Stimulated activated memory B cell treated with anti-CD40 and anti-IgM and Interleukin-4, amounts not matched to agents 10 μg/mL and 1 μg/mL and 100 μg/mL, for 72 hours (primary cell): ENCODE data around the gene SRSF5.

ENCODE experiments used
- ATAC-seq: fragments of 150-1000 bp; cut with Tn5 transposase; 2 replicates; pipeline ENCODE4 v1.10.0; 2021
- H3K27ac Mint-ChIP-seq: one replicate; pipeline ENCODE4 v1.8.0; 2022; ENCODE audit warnings: mild to moderate bottlenecking, mixed read lengths
- H3K27me3 Mint-ChIP-seq: one replicate; pipeline ENCODE4 v1.8.0; 2022; ENCODE audit warnings: mixed read lengths
- H3K36me3 Mint-ChIP-seq: one replicate; pipeline ENCODE4 v1.8.0; 2022; ENCODE audit warnings: mixed read lengths
- H3K4me1 Mint-ChIP-seq: one replicate; pipeline ENCODE4 v1.8.0; 2022; ENCODE audit warnings: mixed read lengths
- H3K4me3 Mint-ChIP-seq: one replicate; pipeline ENCODE4 v1.8.0; 2022; ENCODE audit warnings: mild to moderate bottlenecking, moderate library complexity, mixed read lengths
- H3K9me3 Mint-ChIP-seq: one replicate; pipeline ENCODE4 v1.8.0; 2022; ENCODE audit warnings: mixed read lengths

The SRSF5 gene

DNA sequence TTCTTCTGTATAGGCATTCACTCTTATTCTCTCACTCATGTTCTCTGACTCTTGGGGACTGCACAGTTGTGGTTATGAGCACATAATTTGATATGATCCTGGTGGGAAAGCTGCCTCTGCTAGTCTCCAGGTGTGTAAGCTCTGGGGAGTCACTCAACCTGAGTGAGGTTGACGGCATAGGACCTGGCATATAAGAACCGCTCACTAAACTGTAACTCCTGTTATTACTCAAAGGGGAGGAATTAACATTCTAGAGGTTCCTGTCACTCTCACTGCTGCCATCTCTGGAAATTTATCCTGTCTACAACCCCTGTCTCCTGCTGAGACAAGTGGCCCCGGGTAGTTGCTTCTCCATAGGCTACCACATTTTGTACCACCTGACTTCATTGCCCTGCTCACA, 14.0 kb downstream of the SRSF5 start:
- Mint-ChIP-seq H3K36me3 (peaks cover 49% of the 10 kb centered on the region), H3K4me1 (peaks cover 14% of the 10 kb centered on the region), H3K9me3 (no peaks in the 10 kb centered on the region), H3K27me3 (no peaks in the 10 kb centered on the region), H3K4me3 (no peak overlapping the region), H3K27ac (no peak overlapping the region)
- no peak for ATAC-seq

GRCh38 chr14:69784942-69785341, 18.0 kb downstream of the SRSF5 start:
- no peaks in the 10 kb centered on the region for H3K4me1 Mint-ChIP-seq
- no peak overlapping the region for H3K4me3 Mint-ChIP-seq
- H3K27me3 Mint-ChIP-seq: no peaks in the 10 kb centered on the region
- no peaks in the 10 kb centered on the region for H3K9me3 Mint-ChIP-seq
- ATAC-seq: no peak
- H3K36me3 Mint-ChIP-seq: peaks cover 33% of the 10 kb centered on the region
- no peak overlapping the region for H3K27ac Mint-ChIP-seq

- Mint-ChIP-seq H3K27ac (no peak overlapping the region), H3K4me1 (no peaks in the 10 kb centered on the region), H3K36me3 (peaks cover 23% of the 10 kb centered on the region), H3K27me3 (no peaks in the 10 kb centered on the region), H3K4me3 (no peak overlapping the region), H3K9me3 (no peaks in the 10 kb centered on the region)
- ATAC-seq: no peak
Measured at GRCh38 chr14:69786603-69787002, 19.7 kb downstream of the SRSF5 start.

DNA sequence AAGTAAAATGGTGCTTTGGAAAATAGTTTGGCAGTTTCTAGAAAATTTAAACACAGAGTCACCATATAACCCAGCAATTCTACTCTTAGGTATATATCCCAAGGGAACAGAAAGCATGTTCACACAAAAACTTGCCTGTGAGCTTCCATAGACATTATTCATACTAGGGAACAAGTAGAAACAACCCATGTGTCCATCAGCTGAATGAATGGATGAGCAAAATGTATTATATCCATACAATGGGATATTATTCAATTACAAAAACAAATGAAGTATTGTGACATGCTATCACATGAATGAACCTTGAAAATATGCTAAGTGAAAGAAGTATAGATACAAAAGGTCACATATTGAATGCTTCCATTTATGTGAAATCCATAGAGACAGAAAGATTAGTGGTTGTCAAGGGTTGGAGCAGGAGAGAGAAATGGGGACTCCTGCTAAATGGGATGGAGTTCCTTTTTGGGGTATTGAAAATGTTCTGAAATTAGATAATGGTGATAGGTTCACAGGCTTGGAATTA, 22.2 kb downstream of the SRSF5 start:
- no peaks in the 10 kb centered on the region for H3K4me1 Mint-ChIP-seq
- no peaks in the 10 kb centered on the region for H3K27me3 Mint-ChIP-seq
- ATAC-seq: no peak
- no peaks in the 10 kb centered on the region for H3K9me3 Mint-ChIP-seq
- H3K27ac Mint-ChIP-seq: no peak overlapping the region
- no peak overlapping the region for H3K4me3 Mint-ChIP-seq
- peaks cover 20% of the 10 kb centered on the region for H3K36me3 Mint-ChIP-seq

DNA sequence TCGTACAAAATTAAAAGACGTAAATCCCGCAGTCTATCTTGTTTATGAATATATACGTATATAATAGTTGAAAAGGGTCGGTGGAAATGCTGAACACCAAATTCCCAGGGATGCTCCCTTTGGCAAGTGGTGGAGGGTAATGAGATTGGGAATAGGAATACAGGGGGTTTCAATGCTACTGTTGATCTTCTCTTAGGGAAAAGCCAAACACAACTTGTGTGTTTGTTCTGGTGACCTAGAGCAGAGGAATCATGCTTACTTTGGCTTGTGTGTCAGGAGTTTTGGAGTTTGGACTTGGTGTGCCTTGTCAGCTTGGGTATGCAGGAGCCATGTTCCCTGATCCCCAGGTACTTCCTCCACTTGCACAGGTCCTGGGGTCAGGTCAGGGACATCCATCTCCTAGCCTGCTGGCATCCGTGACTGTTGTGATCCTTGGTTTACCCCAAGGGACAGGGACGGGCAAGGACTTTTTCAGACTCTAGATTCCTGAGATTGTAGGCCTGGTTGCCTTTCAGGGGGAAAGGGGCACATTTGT, 26.0 kb downstream of the SRSF5 start:
- no peaks in the 10 kb centered on the region for H3K9me3 Mint-ChIP-seq
- H3K27ac Mint-ChIP-seq: no peak overlapping the region
- no peak for ATAC-seq
- no peak overlapping the region for H3K4me3 Mint-ChIP-seq
- no peaks in the 10 kb centered on the region for H3K27me3 Mint-ChIP-seq
- no peaks in the 10 kb centered on the region for H3K4me1 Mint-ChIP-seq
- H3K36me3 Mint-ChIP-seq: peaks cover 11% of the 10 kb centered on the region

DNA sequence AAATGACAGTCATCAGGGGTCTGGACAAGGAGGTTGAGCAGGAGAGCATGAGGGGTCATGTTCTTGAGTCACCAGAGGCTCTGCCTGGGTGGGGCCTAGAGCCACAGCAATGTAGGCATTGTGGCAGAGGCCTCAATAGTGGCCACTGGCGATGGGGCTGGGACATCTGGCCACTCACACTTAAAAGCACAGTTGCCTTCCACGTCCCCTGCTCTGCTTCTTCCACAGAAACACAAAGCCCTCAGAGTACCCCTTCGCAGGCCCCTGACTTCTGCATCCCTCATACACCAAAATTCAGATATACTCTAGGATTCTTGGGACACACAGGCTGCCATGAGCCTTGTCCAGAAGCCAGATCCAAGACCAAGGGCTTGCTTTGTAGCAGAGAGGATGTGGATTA, 27.8 kb downstream of the SRSF5 start:
- H3K4me1 Mint-ChIP-seq: no peaks in the 10 kb centered on the region
- peaks cover 10% of the 10 kb centered on the region for H3K36me3 Mint-ChIP-seq
- no peak overlapping the region for H3K4me3 Mint-ChIP-seq
- no peaks in the 10 kb centered on the region for H3K27me3 Mint-ChIP-seq
- ATAC-seq: no peak
- no peaks in the 10 kb centered on the region for H3K9me3 Mint-ChIP-seq
- no peak overlapping the region for H3K27ac Mint-ChIP-seq

- Mint-ChIP-seq H3K36me3 (peaks cover 12% of the 10 kb centered on the region), H3K27me3 (peaks cover 3% of the 10 kb centered on the region), H3K4me3 (no peak overlapping the region), H3K27ac (no peak overlapping the region), H3K9me3 (peaks cover 2% of the 10 kb centered on the region), H3K4me1 (no peaks in the 10 kb centered on the region)
- ATAC-seq: no peak
Measured at GRCh38 chr14:69795691-69796090, 28.7 kb downstream of the SRSF5 start.

DNA sequence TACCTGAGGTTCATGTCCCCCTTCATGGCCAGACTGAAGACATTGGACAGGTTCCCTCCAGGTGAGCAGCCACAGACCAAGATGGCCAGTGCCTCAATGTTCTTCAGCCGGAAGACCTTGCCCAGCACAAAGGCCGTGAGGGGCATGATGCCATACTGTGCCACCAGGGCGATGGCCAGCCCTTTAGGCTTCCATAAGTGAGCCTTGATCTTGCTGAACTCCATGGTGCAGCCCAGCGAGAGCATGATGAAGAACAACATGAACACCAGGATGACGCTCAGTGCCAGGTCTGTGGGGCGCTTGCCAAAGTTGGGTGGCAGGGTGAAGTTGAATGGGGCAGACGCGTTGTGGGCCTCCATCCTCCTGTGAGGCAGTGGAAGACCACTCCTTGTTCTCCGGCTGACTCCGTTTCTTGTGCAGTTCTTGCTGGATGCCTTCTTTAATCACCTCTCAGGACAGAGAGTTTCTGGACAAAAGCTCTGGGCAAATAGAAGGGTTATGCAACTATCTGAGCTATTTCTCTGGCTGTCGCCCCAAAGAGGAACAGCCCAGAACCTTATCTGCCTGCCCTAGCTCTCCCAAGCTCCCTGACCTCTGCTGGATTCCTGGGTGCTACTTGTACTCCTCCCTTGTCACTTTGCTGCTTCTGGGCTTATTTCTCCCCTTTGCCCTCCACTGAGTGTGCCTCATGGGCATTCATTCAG, 30.0 kb downstream of the SRSF5 start, which contains the start of gene SLC10A1:
TSS of gene SLC10A1 (minus strand) at position 445 of the 704 bp plus-strand sequence. CDS start at position 359, 86 bp downstream.
- no peak for ATAC-seq
- Mint-ChIP-seq H3K9me3 (peaks cover 4% of the 10 kb centered on the region), H3K27me3 (peaks cover 15% of the 10 kb centered on the region), H3K4me1 (no peaks in the 10 kb centered on the region), H3K27ac (no peak within 1 kb of the TSS), H3K36me3 (peaks cover 15% of the 10 kb centered on the region), H3K4me3 (no peak within 1 kb of the TSS)

GRCh38 chr14:69797573-69798338, 30.8 kb downstream of the SRSF5 start:
- Mint-ChIP-seq H3K27me3 (peaks cover 19% of the 10 kb centered on the region), H3K36me3 (peaks cover 15% of the 10 kb centered on the region), H3K27ac (no peak overlapping the region), H3K4me1 (no peaks in the 10 kb centered on the region), H3K9me3 (peaks cover 4% of the 10 kb centered on the region), H3K4me3 (no peak overlapping the region)
- no peak for ATAC-seq

DNA sequence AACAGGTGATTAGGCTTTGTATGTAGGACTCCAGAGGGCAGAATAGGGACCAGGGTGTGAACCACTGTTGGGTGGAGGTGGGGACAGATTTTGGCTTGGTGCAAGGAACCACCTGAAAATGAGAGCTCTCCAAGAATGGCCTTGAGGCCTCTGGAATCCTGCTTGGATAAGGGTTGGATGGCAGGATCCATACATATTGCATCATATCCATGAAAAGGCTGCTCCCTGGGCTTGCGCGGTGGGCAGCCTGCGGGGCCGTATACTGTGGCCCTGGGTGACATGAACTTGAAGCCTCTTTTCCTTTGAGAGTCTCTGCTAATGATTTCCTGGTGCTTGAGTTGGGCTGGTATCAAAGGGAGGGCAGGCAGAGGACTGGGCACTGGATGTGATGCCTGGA, 31.4 kb downstream of the SRSF5 start:
- ATAC-seq: no peak
- Mint-ChIP-seq H3K36me3 (peaks cover 15% of the 10 kb centered on the region), H3K9me3 (peaks cover 4% of the 10 kb centered on the region), H3K27ac (no peak overlapping the region), H3K4me1 (no peaks in the 10 kb centered on the region), H3K27me3 (peaks cover 19% of the 10 kb centered on the region), H3K4me3 (no peak overlapping the region)

GRCh38 chr14:69803753-69804152, 36.8 kb downstream of the SRSF5 start:
- Mint-ChIP-seq H3K4me3 (no peak overlapping the region), H3K36me3 (peaks cover 5% of the 10 kb centered on the region), H3K9me3 (peaks cover 4% of the 10 kb centered on the region), H3K27ac (no peak overlapping the region), H3K4me1 (no peaks in the 10 kb centered on the region), H3K27me3 (peaks cover 19% of the 10 kb centered on the region)
- no peak for ATAC-seq

GRCh38 chr14:69804902-69805301, 38.0 kb downstream of the SRSF5 start:
- Mint-ChIP-seq H3K36me3 (peaks cover 5% of the 10 kb centered on the region), H3K4me3 (no peak overlapping the region), H3K4me1 (no peaks in the 10 kb centered on the region), H3K9me3 (peaks cover 4% of the 10 kb centered on the region), H3K27ac (no peak overlapping the region), H3K27me3 (peaks cover 19% of the 10 kb centered on the region)
- no peak for ATAC-seq

DNA sequence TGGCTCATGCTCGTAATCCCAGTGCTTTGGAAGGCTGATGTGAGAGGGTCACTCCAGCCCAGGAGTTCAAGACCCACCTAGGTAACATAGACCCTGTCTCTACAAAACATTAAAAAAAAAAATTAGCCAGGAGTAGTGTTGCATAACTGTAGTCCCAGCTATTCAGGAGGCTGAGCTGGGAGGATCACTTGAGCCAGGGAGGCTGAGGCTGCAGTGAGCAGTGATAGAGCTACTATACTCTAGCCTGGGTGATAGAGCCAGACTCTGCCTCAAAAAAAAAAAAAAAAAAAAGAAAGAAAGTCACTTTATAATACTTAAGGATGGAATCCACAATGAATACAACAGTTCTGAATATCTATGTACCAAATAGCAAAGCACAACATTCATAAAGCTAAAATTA, 40.2 kb downstream of the SRSF5 start:
- Mint-ChIP-seq H3K4me1 (no peaks in the 10 kb centered on the region), H3K4me3 (no peak overlapping the region), H3K9me3 (peaks cover 2% of the 10 kb centered on the region), H3K27me3 (peaks cover 2% of the 10 kb centered on the region), H3K27ac (no peak overlapping the region), H3K36me3 (no peaks in the 10 kb centered on the region)
- no peak for ATAC-seq

- no peak for ATAC-seq
- no peaks in the 10 kb centered on the region for H3K4me1 Mint-ChIP-seq
Measured at GRCh38 chr14:69808919-69809808, 42.2 kb downstream of the SRSF5 start.

More at GRCh38 chr14:69808919-69809808, 42.2 kb downstream of the SRSF5 start:
- H3K36me3 Mint-ChIP-seq: no peaks in the 10 kb centered on the region
- no peaks in the 10 kb centered on the region for H3K27me3 Mint-ChIP-seq
- peaks cover 2% of the 10 kb centered on the region for H3K9me3 Mint-ChIP-seq
- no peak overlapping the region for H3K4me3 Mint-ChIP-seq
- no peak overlapping the region for H3K27ac Mint-ChIP-seq
